ENCODE results near the gene DISC1. TPM values are rescaled to one million over a fixed set of nuclear protein-coding genes. Genes with fewer than 3 reads are reported as not detected.
"Not testable (repeated sequence)": the region's sequence is repeated elsewhere in the genome, so short reads cannot be mapped to it uniquely, and the experiment has no call there.

The DISC1 gene
- total RNA-seq, 2 experiments from 2014 or later: 4.8 to 5.0 TPM

- Mint-ChIP-seq H3K4me1 (ENCODE audit: low read depth) (peaks cover 17% of the 10 kb centered on the region), H3K9me3 (no peaks in the 10 kb centered on the region), H3K36me3 (ENCODE audit: low read depth) (peaks cover 2% of the 10 kb centered on the region), H3K27me3 (ENCODE audit: low read depth) (no peaks in the 10 kb centered on the region), H3K4me3 (no peak overlapping the region), H3K27ac (no peak overlapping the region)
- CTCF ChIA-PET: interaction anchor here (0.6 to 5.0 kb wide), 3 partner anchors 67 to 640 kb away, joined by 3 to 49 read pairs (median 7); no protein-coding TSS in a partner anchor
- DNase-seq: no peak
- intact Hi-C loops (cut with micrococcal nuclease): no loop called here
Measured at GRCh38 chr1:231933711-231934626, 307.4 kb downstream of the DISC1 start.

- Mint-ChIP-seq H3K4me1 (ENCODE audit: low read depth) (peaks cover 9% of the 10 kb centered on the region), H3K27ac (no peak overlapping the region), H3K9me3 (no peaks in the 10 kb centered on the region), H3K36me3 (ENCODE audit: low read depth) (peaks cover 2% of the 10 kb centered on the region), H3K27me3 (ENCODE audit: low read depth) (no peaks in the 10 kb centered on the region), H3K4me3 (no peak overlapping the region)
- no peak for DNase-seq
- CTCF ChIA-PET: interaction anchor here (0.6 to 1.2 kb wide), 2 partner anchors 68 to 639 kb away, joined by 3 to 7 read pairs; no protein-coding TSS in a partner anchor
- intact Hi-C loops (cut with micrococcal nuclease): no loop called here
Measured at GRCh38 chr1:231934797-231935196, 308.2 kb downstream of the DISC1 start.

- no peak overlapping the region for H3K27ac Mint-ChIP-seq
- no peaks in the 10 kb centered on the region for H3K4me1 Mint-ChIP-seq (ENCODE audit: low read depth)
- intact Hi-C loops (cut with micrococcal nuclease): no loop called here
- no peak overlapping the region for H3K4me3 Mint-ChIP-seq
- H3K9me3 Mint-ChIP-seq: no peaks in the 10 kb centered on the region
- H3K36me3 Mint-ChIP-seq (ENCODE audit: low read depth): peaks cover 5% of the 10 kb centered on the region
- CTCF ChIA-PET: no interaction called here
- DNase-seq: no peak
- no peaks in the 10 kb centered on the region for H3K27me3 Mint-ChIP-seq (ENCODE audit: low read depth)
Measured at GRCh38 chr1:231935856-231936255, 309.3 kb downstream of the DISC1 start.

GRCh38 chr1:231936983-231937775 is 310.6 kb downstream of the DISC1 start:
- H3K4me3 Mint-ChIP-seq: no peak overlapping the region
- H3K4me1 Mint-ChIP-seq (ENCODE audit: low read depth): no peaks in the 10 kb centered on the region
- DNase-seq: no peak
- H3K27ac Mint-ChIP-seq: no peak overlapping the region
- CTCF ChIA-PET: interaction anchor here (0.7 kb wide), 1 partner anchor 11 kb away, joined by 3 read pairs; no protein-coding TSS in a partner anchor
- no peaks in the 10 kb centered on the region for H3K27me3 Mint-ChIP-seq (ENCODE audit: low read depth)
- intact Hi-C loops (cut with micrococcal nuclease): no loop called here
- H3K36me3 Mint-ChIP-seq (ENCODE audit: low read depth): peaks cover 8% of the 10 kb centered on the region
- no peaks in the 10 kb centered on the region for H3K9me3 Mint-ChIP-seq

GRCh38 chr1:231938211-231938610 is 311.6 kb downstream of the DISC1 start:
- H3K36me3 Mint-ChIP-seq (ENCODE audit: low read depth): peaks cover 12% of the 10 kb centered on the region
- no peak for DNase-seq
- no peaks in the 10 kb centered on the region for H3K9me3 Mint-ChIP-seq
- no peak overlapping the region for H3K27ac Mint-ChIP-seq
- no peak overlapping the region for H3K4me3 Mint-ChIP-seq
- CTCF ChIA-PET: no interaction called here
- H3K27me3 Mint-ChIP-seq (ENCODE audit: low read depth): no peaks in the 10 kb centered on the region
- H3K4me1 Mint-ChIP-seq (ENCODE audit: low read depth): no peaks in the 10 kb centered on the region
- intact Hi-C loops (cut with micrococcal nuclease): no loop called here

- intact Hi-C loops (cut with micrococcal nuclease): no loop called here
- CTCF ChIA-PET: interaction anchor here (1.0 kb wide), 1 partner anchor 34 kb away, joined by 3 read pairs; no protein-coding TSS in a partner anchor
- H3K4me1 Mint-ChIP-seq (ENCODE audit: low read depth): no peaks in the 10 kb centered on the region
- H3K9me3 Mint-ChIP-seq: no peaks in the 10 kb centered on the region
- DNase-seq: no peak
- no peak overlapping the region for H3K27ac Mint-ChIP-seq
- H3K36me3 Mint-ChIP-seq (ENCODE audit: low read depth): peaks cover 15% of the 10 kb centered on the region
- H3K27me3 Mint-ChIP-seq (ENCODE audit: low read depth): no peaks in the 10 kb centered on the region
- no peak overlapping the region for H3K4me3 Mint-ChIP-seq
Measured at GRCh38 chr1:231938711-231939110, 312.1 kb downstream of the DISC1 start.

- Mint-ChIP-seq H3K4me3 (no peak overlapping the region), H3K9me3 (no peaks in the 10 kb centered on the region), H3K27me3 (ENCODE audit: low read depth) (no peaks in the 10 kb centered on the region), H3K27ac (no peak overlapping the region), H3K36me3 (ENCODE audit: low read depth) (peaks cover 15% of the 10 kb centered on the region), H3K4me1 (ENCODE audit: low read depth) (no peaks in the 10 kb centered on the region)
- CTCF ChIA-PET: interaction anchor here (0.6 to 1.0 kb wide), 2 partner anchors 33 to 53 kb away, joined by 3 to 6 read pairs; no protein-coding TSS in a partner anchor
- no peak for DNase-seq
- intact Hi-C loops (cut with micrococcal nuclease): no loop called here
Measured at GRCh38 chr1:231939118-231939517, 312.5 kb downstream of the DISC1 start.

- intact Hi-C loops (cut with micrococcal nuclease): no loop called here
- DNase-seq: no peak
- Mint-ChIP-seq H3K4me3 (no peak overlapping the region), H3K27me3 (ENCODE audit: low read depth) (no peaks in the 10 kb centered on the region), H3K36me3 (ENCODE audit: low read depth) (peaks cover 17% of the 10 kb centered on the region), H3K9me3 (no peaks in the 10 kb centered on the region), H3K27ac (no peak overlapping the region), H3K4me1 (ENCODE audit: low read depth) (no peaks in the 10 kb centered on the region)
- CTCF ChIA-PET: no interaction called here
Measured at GRCh38 chr1:231940116-231940515, 313.5 kb downstream of the DISC1 start.

- H3K9me3 Mint-ChIP-seq: no peaks in the 10 kb centered on the region
- no peak overlapping the region for H3K27ac Mint-ChIP-seq
- DNase-seq: no peak
- H3K27me3 Mint-ChIP-seq (ENCODE audit: low read depth): no peaks in the 10 kb centered on the region
- CTCF ChIA-PET: interaction anchor here (1.2 kb wide), 1 partner anchor 9 kb away, joined by 10 read pairs; no protein-coding TSS in a partner anchor
- intact Hi-C loops (cut with micrococcal nuclease): no loop called here
- no peak overlapping the region for H3K4me3 Mint-ChIP-seq
- H3K4me1 Mint-ChIP-seq (ENCODE audit: low read depth): no peaks in the 10 kb centered on the region
- peaks cover 20% of the 10 kb centered on the region for H3K36me3 Mint-ChIP-seq (ENCODE audit: low read depth)
Measured at GRCh38 chr1:231940701-231941100, 314.1 kb downstream of the DISC1 start.

- Mint-ChIP-seq H3K9me3 (peaks cover 10% of the 10 kb centered on the region), H3K4me1 (ENCODE audit: low read depth) (no peaks in the 10 kb centered on the region), H3K36me3 (ENCODE audit: low read depth) (peaks cover 21% of the 10 kb centered on the region), H3K27me3 (ENCODE audit: low read depth) (no peaks in the 10 kb centered on the region), H3K27ac (no peak overlapping the region), H3K4me3 (no peak overlapping the region)
- DNase-seq: no peak
- CTCF ChIA-PET: interaction anchor here (0.6 to 2.3 kb wide), 2 partner anchors 11 to 126 kb away, joined by 3 to 9 read pairs; no protein-coding TSS in a partner anchor
- intact Hi-C loops (cut with micrococcal nuclease): no loop called here
Measured at GRCh38 chr1:231943084-231943483, 316.5 kb downstream of the DISC1 start.

- H3K4me1 Mint-ChIP-seq (ENCODE audit: low read depth); H3K27me3 Mint-ChIP-seq (ENCODE audit: low read depth); H3K27ac Mint-ChIP-seq; H3K4me3 Mint-ChIP-seq; intact Hi-C loops (cut with micrococcal nuclease); DNase-seq: not testable (repeated sequence)
- peaks cover 10% of the 10 kb centered on the region for H3K9me3 Mint-ChIP-seq
- CTCF ChIA-PET: interaction anchor here (0.5 kb wide), 1 partner anchor 12 kb away, joined by 3 read pairs; no protein-coding TSS in a partner anchor
- H3K36me3 Mint-ChIP-seq (ENCODE audit: low read depth): peaks cover 11% of the 10 kb centered on the region
Measured at GRCh38 chr1:231948102-231948501, 321.5 kb downstream of the DISC1 start.
